Chondrocyte (in vitro differentiated cells): Measurements from ENCODE around the gene UGT2B7. TPM values are rescaled to one million over a fixed set of nuclear protein-coding genes. Genes with fewer than 3 reads are reported as not detected.

ENCODE experiments used
- DNase-seq: peaks from one replicate; pipeline ENCODE4 v3.0.0; 2021; ENCODE audit warnings: mixed read lengths, low spot score
- H3K27ac Mint-ChIP-seq: one replicate; pipeline ENCODE4 v1.8.0; 2021; ENCODE audit warnings: mild to moderate bottlenecking, moderate library complexity, mixed read lengths; ENCODE audit not compliant: unreplicated experiment
- H3K27me3 Mint-ChIP-seq: 2 replicates; pipeline ENCODE4 v1.8.0; 2021; ENCODE audit warnings: low read depth, mixed read lengths
- H3K36me3 Mint-ChIP-seq: 2 replicates; pipeline ENCODE4 v1.8.0; 2021; ENCODE audit warnings: low read depth, mixed read lengths
- H3K4me1 Mint-ChIP-seq: 2 replicates; pipeline ENCODE4 v1.8.0; 2021; ENCODE audit warnings: low read depth, mild to moderate bottlenecking, mixed read lengths
- H3K4me3 Mint-ChIP-seq: one replicate; pipeline ENCODE4 v1.8.0; 2021; ENCODE audit warnings: mild to moderate bottlenecking, moderate library complexity, mixed read lengths; ENCODE audit not compliant: unreplicated experiment
- H3K9me3 Mint-ChIP-seq: 2 replicates; pipeline ENCODE4 v1.8.0; 2021; ENCODE audit warnings: low read depth, mixed read lengths
- CTCF ChIP-seq: fragments of 200-600 bp; sonication (generic); IDR thresholded peaks from 2 replicates; pipeline ENCODE4 v1.5.0; 2021; ENCODE audit warnings: antibody characterized with exemption, mild to moderate bottlenecking, moderate library complexity
- total RNA-seq: library from RNA; stranded (reverse); gene quantifications from 3 replicates; pipeline ENCODE4 v1.2.1, GENCODE V29; 2021

UGT2B7 gene
- total RNA-seq, 1 donor from 2014 or later: 7.1 TPM

GRCh38 chr4:69060651-69061308 is 35.5 kb upstream of the UGT2B7 start:
- H3K4me1 Mint-ChIP-seq: peaks cover 29% of the 10 kb centered on the region
- no peaks in the 10 kb centered on the region for H3K9me3 Mint-ChIP-seq
- TF ChIP-seq CTCF: peak; percentile 15
- no peaks in the 10 kb centered on the region for H3K27me3 Mint-ChIP-seq
- H3K4me3 Mint-ChIP-seq: no peak overlapping the region
- peak overlapping the region; percentile 6 for H3K27ac Mint-ChIP-seq
- no peak for DNase-seq
- no peaks in the 10 kb centered on the region for H3K36me3 Mint-ChIP-seq

- Mint-ChIP-seq H3K4me1 (no peaks in the 10 kb centered on the region), H3K4me3 (no peak overlapping the region), H3K27ac (no peak overlapping the region), H3K27me3 (no peaks in the 10 kb centered on the region), H3K36me3 (no peaks in the 10 kb centered on the region), H3K9me3 (no peaks in the 10 kb centered on the region)
- no peak for TF ChIP-seq CTCF
- no peak for DNase-seq
Observed at GRCh38 chr4:69064391-69064790, 31.9 kb upstream of the UGT2B7 start.

GRCh38 chr4:69066945-69067344 is 29.3 kb upstream of the UGT2B7 start:
- TF ChIP-seq CTCF: no peak
- Mint-ChIP-seq H3K27ac (peak overlapping the region; percentile 37), H3K4me3 (no peak overlapping the region), H3K27me3 (no peaks in the 10 kb centered on the region), H3K4me1 (no peaks in the 10 kb centered on the region), H3K9me3 (no peaks in the 10 kb centered on the region), H3K36me3 (no peaks in the 10 kb centered on the region)
- no peak for DNase-seq

GRCh38 chr4:69069085-69069484 is 27.2 kb upstream of the UGT2B7 start:
- Mint-ChIP-seq H3K36me3 (peaks cover 2% of the 10 kb centered on the region), H3K27ac (no peak overlapping the region), H3K4me3 (no peak overlapping the region)

GRCh38 chr4:69070590-69070989 is 25.7 kb upstream of the UGT2B7 start:
- TF ChIP-seq CTCF: no peak
- no peak for DNase-seq
- no peaks in the 10 kb centered on the region for H3K4me1 Mint-ChIP-seq
- H3K36me3 Mint-ChIP-seq: peaks cover 2% of the 10 kb centered on the region
- H3K4me3 Mint-ChIP-seq: no peak overlapping the region
- H3K9me3 Mint-ChIP-seq: peaks cover 6% of the 10 kb centered on the region
- no peaks in the 10 kb centered on the region for H3K27me3 Mint-ChIP-seq
- H3K27ac Mint-ChIP-seq: no peak overlapping the region

More at GRCh38 chr4:69069085-69069484, 27.2 kb upstream of the UGT2B7 start:
- no peak for TF ChIP-seq CTCF
- no peaks in the 10 kb centered on the region for H3K27me3 Mint-ChIP-seq
- H3K4me1 Mint-ChIP-seq: no peaks in the 10 kb centered on the region
- H3K9me3 Mint-ChIP-seq: peaks cover 6% of the 10 kb centered on the region
- no peak for DNase-seq
